Lower leg skin (tissue), 3 donors: ENCODE data around the gene AMIGO3.

Source experiments
- POLR2A ChIP-seq, 2 donors: fragments of 450-650 bp; IDR thresholded peaks; one replicate each; pipeline ENCODE4 v1.6.1; 2016 to 2017; ENCODE audit warnings: antibody characterized with exemption in 2 of 2, mild to moderate bottlenecking in 1 of 2, moderate library complexity in 1 of 2
- TF ChIP-seq, protein P1 (sequence below), 3 donors: fragments of 450-650 bp; IDR thresholded peaks; one replicate each; pipeline ENCODE4 v1.5.1; 2016; ENCODE audit warnings: antibody characterized with exemption in 3 of 3, mild to moderate bottlenecking in 3 of 3, moderate library complexity in 2 of 3

DNA sequence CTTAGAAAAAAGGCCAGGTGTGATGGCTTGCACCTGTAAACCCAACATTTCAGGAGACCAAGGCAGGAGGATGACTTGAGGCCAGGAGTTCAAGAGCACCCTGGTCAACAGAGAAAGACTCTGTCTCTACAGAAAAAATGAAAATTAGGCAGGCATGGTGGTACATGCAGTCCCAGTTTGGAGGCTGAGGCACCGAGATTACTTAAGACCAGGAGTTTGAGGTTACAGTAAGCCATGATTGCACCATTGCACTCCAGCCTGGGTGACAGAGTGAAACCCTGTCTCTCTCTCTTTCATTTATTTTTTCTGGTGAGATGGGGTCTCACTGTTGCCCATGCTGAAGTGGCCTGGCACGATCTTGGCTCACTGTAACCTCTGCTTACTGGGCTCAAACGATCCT is 42.2 kb upstream of the AMIGO3 start:
- TF ChIP-seq, protein P1, sequence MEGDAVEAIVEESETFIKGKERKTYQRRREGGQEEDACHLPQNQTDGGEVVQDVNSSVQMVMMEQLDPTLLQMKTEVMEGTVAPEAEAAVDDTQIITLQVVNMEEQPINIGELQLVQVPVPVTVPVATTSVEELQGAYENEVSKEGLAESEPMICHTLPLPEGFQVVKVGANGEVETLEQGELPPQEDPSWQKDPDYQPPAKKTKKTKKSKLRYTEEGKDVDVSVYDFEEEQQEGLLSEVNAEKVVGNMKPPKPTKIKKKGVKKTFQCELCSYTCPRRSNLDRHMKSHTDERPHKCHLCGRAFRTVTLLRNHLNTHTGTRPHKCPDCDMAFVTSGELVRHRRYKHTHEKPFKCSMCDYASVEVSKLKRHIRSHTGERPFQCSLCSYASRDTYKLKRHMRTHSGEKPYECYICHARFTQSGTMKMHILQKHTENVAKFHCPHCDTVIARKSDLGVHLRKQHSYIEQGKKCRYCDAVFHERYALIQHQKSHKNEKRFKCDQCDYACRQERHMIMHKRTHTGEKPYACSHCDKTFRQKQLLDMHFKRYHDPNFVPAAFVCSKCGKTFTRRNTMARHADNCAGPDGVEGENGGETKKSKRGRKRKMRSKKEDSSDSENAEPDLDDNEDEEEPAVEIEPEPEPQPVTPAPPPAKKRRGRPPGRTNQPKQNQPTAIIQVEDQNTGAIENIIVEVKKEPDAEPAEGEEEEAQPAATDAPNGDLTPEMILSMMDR (IDR thresholded peaks at IDR 0.05), result no peak
- TF ChIP-seq POLR2A (IDR thresholded peaks at IDR 0.05), result no peak
